ENCODE data around the gene ARHGAP24. TPM values are rescaled to one million over a fixed set of nuclear protein-coding genes. Genes with fewer than 3 reads are reported as not detected.

Gene ARHGAP24
- total and polyA plus RNA-seq, 2 experiments from 2014 or later, result 5.1 to 8.6 TPM

- DNase-seq (ENCODE audit: low read depth in 1 of 2, low spot score in 1 of 2), result no peak
- H3K27ac ChIP-seq, result no peak overlapping the region
- TF ChIP-seq CTCF (IDR thresholded peaks at IDR 0.05; ENCODE audit: low read depth, low read length), result no peak
- no peaks in the 10 kb centered on the region for H3K9me3 ChIP-seq (ENCODE audit: low read depth)
- no peaks in the 10 kb centered on the region for H3K27me3 ChIP-seq
- H3K4me3 ChIP-seq, result no peak overlapping the region
- no peaks in the 10 kb centered on the region for H3K36me3 ChIP-seq
- peaks cover 10% of the 10 kb centered on the region for H3K4me1 ChIP-seq (ENCODE audit: low read depth)
These were observed 463.1 kb downstream of the ARHGAP24 start for GRCh38 chr4:85938062-85938461.

GRCh38 chr4:85938902-85939301 is 464.0 kb downstream of the ARHGAP24 start:
- no peak overlapping the region for H3K27ac ChIP-seq
- no peaks in the 10 kb centered on the region for H3K36me3 ChIP-seq
- DNase-seq (ENCODE audit: low read depth in 1 of 2, low spot score in 1 of 2), result no peak
- no peaks in the 10 kb centered on the region for H3K27me3 ChIP-seq
- peaks cover 3% of the 10 kb centered on the region for H3K4me1 ChIP-seq (ENCODE audit: low read depth)
- H3K4me3 ChIP-seq, result no peak overlapping the region
- H3K9me3 ChIP-seq (ENCODE audit: low read depth), result no peaks in the 10 kb centered on the region
- TF ChIP-seq CTCF (IDR thresholded peaks at IDR 0.05; ENCODE audit: low read depth, low read length), result no peak

GRCh38 chr4:85939595-85939994 is 464.6 kb downstream of the ARHGAP24 start:
- H3K9me3 ChIP-seq (ENCODE audit: low read depth), result no peaks in the 10 kb centered on the region
- no peak overlapping the region for H3K27ac ChIP-seq
- H3K4me3 ChIP-seq, result no peak overlapping the region
- TF ChIP-seq CTCF (IDR thresholded peaks at IDR 0.05; ENCODE audit: low read depth, low read length), result no peak
- no peaks in the 10 kb centered on the region for H3K4me1 ChIP-seq (ENCODE audit: low read depth)
- H3K27me3 ChIP-seq, result no peaks in the 10 kb centered on the region
- no peak for DNase-seq (ENCODE audit: low read depth in 1 of 2, low spot score in 1 of 2)
- no peaks in the 10 kb centered on the region for H3K36me3 ChIP-seq

DNA sequence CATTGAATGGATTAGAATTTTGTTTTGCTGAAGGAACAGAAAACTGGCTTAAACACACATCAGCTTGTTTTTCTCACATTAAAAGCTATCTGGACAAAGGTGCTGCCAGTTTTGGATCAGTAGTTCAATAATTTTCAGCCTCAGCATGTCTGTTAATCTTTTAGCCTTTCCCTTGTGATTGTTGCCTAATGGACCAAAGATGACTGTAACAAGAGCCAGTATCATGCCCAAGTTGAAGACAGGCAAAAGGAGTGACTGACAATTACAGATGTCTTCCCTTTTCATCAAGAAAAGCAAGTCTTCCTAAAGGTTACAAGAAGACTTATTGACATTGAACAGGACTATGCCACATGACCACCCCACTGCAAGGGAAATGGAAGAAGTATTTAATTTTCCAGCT is 465.2 kb downstream of the ARHGAP24 start:
- Histone ChIP-seq H3K9me3 (ENCODE audit: low read depth) (no peaks in the 10 kb centered on the region), H3K27ac (no peak overlapping the region), H3K27me3 (no peaks in the 10 kb centered on the region), H3K4me1 (ENCODE audit: low read depth) (no peaks in the 10 kb centered on the region), H3K36me3 (no peaks in the 10 kb centered on the region), H3K4me3 (no peak overlapping the region)
- no peak for TF ChIP-seq CTCF (IDR thresholded peaks at IDR 0.05; ENCODE audit: low read depth, low read length)
- DNase-seq (ENCODE audit: low read depth in 1 of 2, low spot score in 1 of 2), result no peak

GRCh38 chr4:85942107-85942506 is 467.2 kb downstream of the ARHGAP24 start:
- DNase-seq (ENCODE audit: low read depth in 1 of 2, low spot score in 1 of 2), result no peak
- no peaks in the 10 kb centered on the region for H3K4me1 ChIP-seq (ENCODE audit: low read depth)
- H3K9me3 ChIP-seq (ENCODE audit: low read depth), result no peaks in the 10 kb centered on the region
- no peaks in the 10 kb centered on the region for H3K36me3 ChIP-seq
- no peak overlapping the region for H3K27ac ChIP-seq
- no peaks in the 10 kb centered on the region for H3K27me3 ChIP-seq
- H3K4me3 ChIP-seq, result no peak overlapping the region
- TF ChIP-seq CTCF (IDR thresholded peaks at IDR 0.05; ENCODE audit: low read depth, low read length), result no peak

GRCh38 chr4:85946821-85947220 is 471.9 kb downstream of the ARHGAP24 start:
- no peak for DNase-seq (ENCODE audit: low read depth in 1 of 2, low spot score in 1 of 2)

More at GRCh38 chr4:85946821-85947220, 471.9 kb downstream of the ARHGAP24 start:
- no peak for TF ChIP-seq CTCF (IDR thresholded peaks at IDR 0.05; ENCODE audit: low read depth, low read length)
- Histone ChIP-seq H3K4me1 (ENCODE audit: low read depth) (no peaks in the 10 kb centered on the region), H3K9me3 (ENCODE audit: low read depth) (no peaks in the 10 kb centered on the region), H3K27me3 (no peaks in the 10 kb centered on the region), H3K36me3 (no peaks in the 10 kb centered on the region), H3K4me3 (no peak overlapping the region), H3K27ac (no peak overlapping the region)
